K562 treated with DMSO at 1 percent for 12 hours (cell line): ENCODE measurements around the gene C9orf72. TPM values are rescaled to one million over a fixed set of nuclear protein-coding genes. Genes with fewer than 3 reads are reported as not detected.

ENCODE experiments used
- total RNA-seq: library from RNA; unstranded; fragments of 300-600 nt; gene quantifications from 2 replicates; pipeline ENCODE4 v1.2.3, GENCODE V29; 2022; ENCODE audit not compliant: insufficient read depth

The C9orf72 gene, protein sequence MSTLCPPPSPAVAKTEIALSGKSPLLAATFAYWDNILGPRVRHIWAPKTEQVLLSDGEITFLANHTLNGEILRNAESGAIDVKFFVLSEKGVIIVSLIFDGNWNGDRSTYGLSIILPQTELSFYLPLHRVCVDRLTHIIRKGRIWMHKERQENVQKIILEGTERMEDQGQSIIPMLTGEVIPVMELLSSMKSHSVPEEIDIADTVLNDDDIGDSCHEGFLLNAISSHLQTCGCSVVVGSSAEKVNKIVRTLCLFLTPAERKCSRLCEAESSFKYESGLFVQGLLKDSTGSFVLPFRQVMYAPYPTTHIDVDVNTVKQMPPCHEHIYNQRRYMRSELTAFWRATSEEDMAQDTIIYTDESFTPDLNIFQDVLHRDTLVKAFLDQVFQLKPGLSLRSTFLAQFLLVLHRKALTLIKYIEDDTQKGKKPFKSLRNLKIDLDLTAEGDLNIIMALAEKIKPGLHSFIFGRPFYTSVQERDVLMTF
- total RNA-seq, result 1.3 and 2.8 TPM in 2 replicates

GRCh38 chr9:27572918-27573633, at the start of gene C9orf72:
C9orf72 (minus strand) TSS chr9:27573481; CDS start chr9:27567120, 6,361 bp downstream.

GRCh38 chr9:27529316-27530278, 43.7 kb downstream of the C9orf72 start, which contains the start of gene MOB3B:
MOB3B (minus strand) TSS chr9:27529814; CDS start chr9:27455550, 74,264 bp downstream.

GRCh38 chr9:27524236-27524635, 49.0 kb downstream of the C9orf72 start, which contains the start of gene IFNK:
IFNK (plus strand) TSS chr9:27524290; CDS start chr9:27524337, 47 bp downstream.

Other genes with a start within 250 kb of the C9orf72 start
- not detected in 2 replicates for gene IFNK, start 49.2 kb downstream of the C9orf72 start, total RNA-seq
- gene MOB3B, start 43.7 kb downstream of the C9orf72 start, total RNA-seq, result 1.3 and 2.5 TPM in 2 replicates